GM20431 (cell line): ENCODE data around the gene DUSP8.

Experiments used
- in situ Hi-C: fragments of 300-500 bp; cut with MseI, MboI; formaldehyde crosslinking; loops from one replicate; pipeline ENCODE4 v1.15.0; 2020; ENCODE audit warnings: low sequenced_read_pairs; ENCODE audit not compliant: unreplicated experiment

Gene DUSP8

GRCh38 chr11:1536065-1536843 is 35.8 kb downstream of the DUSP8 start:
- in situ Hi-C loops: no loop called here

- in situ Hi-C loops: no loop called here
These were observed 37.4 kb downstream of the DUSP8 start for GRCh38 chr11:1534682-1535081.

GRCh38 chr11:1534171-1534570 is 37.9 kb downstream of the DUSP8 start:
- in situ Hi-C loops: no loop called here

GRCh38 chr11:1533342-1533725 is 38.7 kb downstream of the DUSP8 start:
- in situ Hi-C loops: no loop called here

GRCh38 chr11:1532606-1533341 is 39.3 kb downstream of the DUSP8 start:
- in situ Hi-C loops: no loop called here

- in situ Hi-C loops: no loop called here
These were observed 40.0 kb downstream of the DUSP8 start for GRCh38 chr11:1532014-1532586.

- in situ Hi-C loops: no loop called here
These were observed 40.5 kb downstream of the DUSP8 start for GRCh38 chr11:1531449-1532013.

- in situ Hi-C loops: no loop called here
These were observed 41.2 kb downstream of the DUSP8 start for GRCh38 chr11:1530686-1531448.

GRCh38 chr11:1529774-1530173 is 42.3 kb downstream of the DUSP8 start:
- in situ Hi-C loops: no loop called here

GRCh38 chr11:1529286-1529685 is 42.8 kb downstream of the DUSP8 start:
- in situ Hi-C loops: no loop called here

- in situ Hi-C loops: no loop called here
These were observed 43.4 kb downstream of the DUSP8 start for GRCh38 chr11:1528710-1529109.

- in situ Hi-C loops: no loop called here
These were observed 45.3 kb downstream of the DUSP8 start for GRCh38 chr11:1526785-1527184.

GRCh38 chr11:1523779-1524178 is 48.3 kb downstream of the DUSP8 start:
- in situ Hi-C loops: no loop called here

GRCh38 chr11:1523077-1523476 is 49.0 kb downstream of the DUSP8 start:
- in situ Hi-C loops: no loop called here

- in situ Hi-C loops: no loop called here
These were observed 50.0 kb downstream of the DUSP8 start for GRCh38 chr11:1522081-1522424.

GRCh38 chr11:1521382-1522080 is 50.5 kb downstream of the DUSP8 start:
- in situ Hi-C loops: no loop called here

GRCh38 chr11:1520663-1521267 is 51.3 kb downstream of the DUSP8 start:
- in situ Hi-C loops: no loop called here

- in situ Hi-C loops: no loop called here
These were observed 51.8 kb downstream of the DUSP8 start for GRCh38 chr11:1520209-1520662.
